Measurements from ENCODE around the gene MKKS. TPM values are rescaled to one million over a fixed set of nuclear protein-coding genes. Genes with fewer than 3 reads are reported as not detected.

MKKS gene
- total and polyA plus RNA-seq, 2 donors (not counting 1 experiment from before 2014, with no cell fraction given): 6.0 to 12.6 TPM

- DNase-seq: no peak
- WGBS (ENCODE audit: insufficient coverage): 100% methylated on average over 3 of the region's 4 CpGs
- H3K4me3 Mint-ChIP-seq: no peak overlapping the region
- H3K9ac ChIP-seq (ENCODE audit: low read length): no peak overlapping the region
- no peaks in the 10 kb centered on the region for H4K20me1 ChIP-seq (ENCODE audit: control insufficient read depth, insufficient read depth, low read length, poor library complexity, severe bottlenecking)
- TF ChIP-seq EZH2 (IDR thresholded peaks at IDR 0.05; ENCODE audit: borderline replicate concordance, insufficient read depth, low read depth, low read length, poor library complexity, severe bottlenecking) (no peak), CTCF (IDR thresholded peaks at IDR 0.05) (no peak)
- no peak for ATAC-seq (ENCODE audit: low read depth)
- no peaks in the 10 kb centered on the region for H3K79me2 ChIP-seq (ENCODE audit: control insufficient read depth, insufficient read depth, low read length)
- no peak overlapping the region for H3K4me3 ChIP-seq (ENCODE audit: control extremely low read depth in 1 of 5, extremely low read depth in 1 of 5, insufficient read depth in 1 of 5, low read depth in 2 of 5, low read length in 4 of 5)
- no peak overlapping the region for H3K27ac ChIP-seq (ENCODE audit: low read length in 2 of 2)
- no peaks in the 10 kb centered on the region for H3K9me3 ChIP-seq (ENCODE audit: control extremely low read depth in 1 of 3, control insufficient read depth in 2 of 3, insufficient read depth in 1 of 3, low read length in 2 of 3)
- H3K27me3 Mint-ChIP-seq: no peaks in the 10 kb centered on the region
- CTCF ChIA-PET: no interaction called here
- peaks cover 6 to 9% of the 10 kb centered on the region in 2 experiments for H3K36me3 ChIP-seq (replicated peaks in 1 of 2; ENCODE audit: control extremely low read depth in 1 of 2, control insufficient read depth in 1 of 2, extremely low read depth in 1 of 2, insufficient read depth in 2 of 2, low read length in 1 of 2)
- no peaks in the 10 kb centered on the region for H3K9me3 Mint-ChIP-seq (ENCODE audit: insufficient read depth)
- no peak overlapping the region for H3K4me2 ChIP-seq (replicated peaks; ENCODE audit: low read depth, low read length, poor library complexity, severe bottlenecking)
- H2AFZ ChIP-seq (ENCODE audit: insufficient read depth, low read depth, low read length, poor library complexity, severe bottlenecking): no peak overlapping the region
- no peaks in the 10 kb centered on the region for H3K4me1 ChIP-seq (ENCODE audit: control insufficient read depth in 2 of 2, insufficient read depth in 2 of 2, low read length in 2 of 2)
- intact Hi-C loops (cut with micrococcal nuclease): no loop called here
- no peaks in the 10 kb centered on the region for H3K27me3 ChIP-seq (replicated peaks in 1 of 4; ENCODE audit: control extremely low read depth in 1 of 4, control insufficient read depth in 3 of 4, insufficient read depth in 4 of 4, low read length in 3 of 4)
- peaks cover 3% of the 10 kb centered on the region for H3K4me1 Mint-ChIP-seq
- POLR2A ChIA-PET: no interaction called here
- no peak overlapping the region for H3K27ac Mint-ChIP-seq
Measured at GRCh38 chr20:10404959-10405530, 29.0 kb downstream of the MKKS start.

- ChIA-PET CTCF (no interaction called here), POLR2A (no interaction called here)
- Histone ChIP-seq H3K27me3 (replicated peaks in 1 of 4; ENCODE audit: control extremely low read depth in 1 of 4, control insufficient read depth in 3 of 4, insufficient read depth in 4 of 4, low read length in 3 of 4) (no peaks in the 10 kb centered on the region), H2AFZ (ENCODE audit: insufficient read depth, low read depth, low read length, poor library complexity, severe bottlenecking) (no peak overlapping the region), H4K20me1 (ENCODE audit: control insufficient read depth, insufficient read depth, low read length, poor library complexity, severe bottlenecking) (no peaks in the 10 kb centered on the region), H3K4me3 (ENCODE audit: control extremely low read depth in 1 of 5, extremely low read depth in 1 of 5, insufficient read depth in 1 of 5, low read depth in 2 of 5, low read length in 4 of 5) (no peak overlapping the region), H3K9me3 (ENCODE audit: control extremely low read depth in 1 of 3, control insufficient read depth in 2 of 3, insufficient read depth in 1 of 3, low read length in 2 of 3) (no peaks in the 10 kb centered on the region), H3K79me2 (ENCODE audit: control insufficient read depth, insufficient read depth, low read length) (no peaks in the 10 kb centered on the region), H3K9ac (ENCODE audit: low read length) (no peak overlapping the region), H3K4me1 (ENCODE audit: control insufficient read depth in 2 of 2, insufficient read depth in 2 of 2, low read length in 2 of 2) (no peaks in the 10 kb centered on the region), H3K27ac (ENCODE audit: low read length in 2 of 2) (no peak overlapping the region), H3K4me2 (replicated peaks; ENCODE audit: low read depth, low read length, poor library complexity, severe bottlenecking) (no peak overlapping the region), H3K36me3 (replicated peaks in 1 of 2; ENCODE audit: control extremely low read depth in 1 of 2, control insufficient read depth in 1 of 2, extremely low read depth in 1 of 2, insufficient read depth in 2 of 2, low read length in 1 of 2) (peaks cover 6 to 9% of the 10 kb centered on the region in 2 experiments)
- DNase-seq: no peak
- intact Hi-C loops (cut with micrococcal nuclease): no loop called here
- no peak overlapping the region for H3K27ac Mint-ChIP-seq
- peaks cover 3% of the 10 kb centered on the region for H3K4me1 Mint-ChIP-seq
- no peaks in the 10 kb centered on the region for H3K27me3 Mint-ChIP-seq
- H3K4me3 Mint-ChIP-seq: no peak overlapping the region
- no peak for TF ChIP-seq CTCF (IDR thresholded peaks at IDR 0.05)
- no peak for TF ChIP-seq EZH2 (IDR thresholded peaks at IDR 0.05; ENCODE audit: borderline replicate concordance, insufficient read depth, low read depth, low read length, poor library complexity, severe bottlenecking)
- no peaks in the 10 kb centered on the region for H3K9me3 Mint-ChIP-seq (ENCODE audit: insufficient read depth)
- WGBS (ENCODE audit: insufficient coverage): no CpG with 5 or more reads among the region's 2 CpGs
- no peak for ATAC-seq (ENCODE audit: low read depth)
Measured at GRCh38 chr20:10404023-10404628, 29.9 kb downstream of the MKKS start.
